ENCODE measurements around the gene EGFR.
"Not testable (repeated sequence)": the region's sequence is repeated elsewhere in the genome, so short reads cannot be mapped to it uniquely, and the experiment has no call there.

Gene EGFR

GRCh38 chr7:55152516-55152915 is 133.7 kb downstream of the EGFR start:
- DNase-seq: no peak

GRCh38 chr7:55154096-55154495 is 135.3 kb downstream of the EGFR start:
- DNase-seq: no peak

- DNase-seq: no peak
Observed at GRCh38 chr7:55155351-55156117, 136.7 kb downstream of the EGFR start.

DNA sequence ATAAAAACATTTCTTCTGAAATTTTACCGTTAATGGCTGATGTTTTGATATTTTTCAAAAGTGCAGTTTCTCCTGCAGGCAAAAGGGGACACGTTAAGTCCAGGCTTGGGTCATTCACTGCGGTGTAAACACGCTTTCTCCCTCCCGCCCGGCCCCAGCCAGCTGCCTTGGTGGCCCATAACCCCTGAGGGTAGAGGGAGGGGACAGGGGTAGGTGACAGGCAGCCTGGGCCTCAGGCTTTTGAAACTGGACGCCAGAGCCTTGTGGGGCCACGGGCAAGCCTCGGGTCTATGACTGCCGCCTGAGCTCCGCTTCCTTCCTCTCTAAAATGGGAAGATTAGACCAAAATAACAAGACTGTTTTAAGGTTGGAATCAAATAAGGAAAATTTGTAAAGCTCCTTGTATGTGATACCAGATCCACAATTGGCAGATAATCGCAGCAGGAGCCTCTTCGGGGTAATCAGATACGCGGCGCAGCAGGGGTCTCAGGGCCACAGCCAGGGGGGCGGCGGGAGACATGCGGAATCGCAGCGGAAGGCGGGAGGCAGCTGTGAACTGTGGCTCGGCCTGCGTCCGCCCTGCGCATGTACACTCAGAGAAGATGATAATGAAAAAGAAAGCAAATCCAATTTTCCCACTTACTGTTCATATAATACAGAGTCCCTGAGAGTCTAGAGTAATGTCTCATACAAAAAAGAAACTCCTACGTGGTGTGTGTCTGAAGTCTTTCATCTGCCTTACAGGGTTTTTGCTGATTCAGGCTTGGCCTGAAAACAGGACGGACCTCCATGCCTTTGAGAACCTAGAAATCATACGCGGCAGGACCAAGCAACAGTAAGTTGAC is 138.3 kb downstream of the EGFR start:
- no peak for DNase-seq

GRCh38 chr7:55157764-55158105 is 138.9 kb downstream of the EGFR start:
- DNase-seq: no peak

DNA sequence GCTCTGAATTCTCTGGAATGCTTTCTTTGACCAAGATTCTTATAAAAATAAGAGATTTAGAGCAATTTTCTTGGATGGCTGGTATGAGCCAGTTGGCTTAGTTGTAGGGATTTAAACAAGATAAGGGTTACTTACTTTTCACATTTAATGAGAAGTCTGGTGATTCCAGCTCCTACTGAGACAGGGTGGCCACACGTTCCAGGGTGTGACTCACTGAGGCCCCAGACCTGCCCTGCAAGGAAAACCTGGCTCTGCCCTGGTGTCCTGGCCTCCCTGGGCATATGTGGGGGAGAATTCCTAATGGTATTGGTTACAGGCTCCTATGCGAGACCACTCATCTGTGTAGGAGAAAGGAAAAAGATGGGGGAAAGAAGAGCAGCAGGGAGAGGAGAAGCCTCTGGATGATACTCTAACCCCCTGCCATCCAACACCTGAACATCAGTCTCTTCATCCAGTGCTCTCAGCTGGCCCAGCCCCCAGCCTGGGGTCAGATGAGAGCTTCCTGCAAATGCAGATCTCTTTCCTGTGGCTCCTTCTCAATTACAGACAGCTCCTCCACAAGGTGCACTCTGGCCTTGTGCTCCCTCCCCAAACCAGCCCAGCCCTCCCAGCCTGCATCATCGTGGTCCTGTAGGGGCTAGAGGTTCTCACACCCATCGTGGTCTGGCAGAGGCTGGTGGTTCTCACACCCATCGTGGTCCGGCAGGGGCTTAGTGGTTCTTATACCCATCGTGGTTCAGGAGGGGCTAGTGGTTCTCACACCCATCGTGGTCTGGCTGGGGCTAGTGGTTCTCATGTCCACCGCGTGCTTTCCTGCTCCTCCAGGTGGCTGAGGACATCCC is 139.9 kb downstream of the EGFR start:
- DNase-seq: no peak

GRCh38 chr7:55160539-55160938 is 141.7 kb downstream of the EGFR start:
- no peak for DNase-seq

DNA sequence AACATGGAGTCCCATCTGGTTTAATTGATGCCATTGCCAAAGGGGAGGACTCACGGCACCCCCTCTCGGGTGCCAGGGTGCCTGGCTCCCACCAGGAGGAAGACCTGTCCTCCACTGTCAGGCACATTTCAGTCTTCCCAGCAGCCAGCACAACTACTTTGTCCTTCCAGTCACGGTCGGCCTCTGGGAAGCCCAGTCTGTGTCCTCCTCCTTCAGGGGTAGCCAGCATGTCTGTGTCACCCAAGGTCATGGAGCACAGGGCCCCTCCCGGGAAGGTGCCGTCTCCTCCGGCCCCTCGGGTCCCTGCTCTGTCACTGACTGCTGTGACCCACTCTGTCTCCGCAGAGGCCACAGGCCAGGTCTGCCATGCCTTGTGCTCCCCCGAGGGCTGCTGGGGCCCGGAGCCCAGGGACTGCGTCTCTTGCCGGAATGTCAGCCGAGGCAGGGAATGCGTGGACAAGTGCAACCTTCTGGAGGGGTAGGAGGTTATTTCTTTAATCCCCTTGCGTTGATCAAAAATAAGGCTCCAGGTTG is 142.4 kb downstream of the EGFR start:
- DNase-seq: no peak

- DNase-seq: no peak
Observed at GRCh38 chr7:55162476-55162875, 143.7 kb downstream of the EGFR start.

GRCh38 chr7:55163733-55164132 is 144.9 kb downstream of the EGFR start:
- no peak for DNase-seq

DNA sequence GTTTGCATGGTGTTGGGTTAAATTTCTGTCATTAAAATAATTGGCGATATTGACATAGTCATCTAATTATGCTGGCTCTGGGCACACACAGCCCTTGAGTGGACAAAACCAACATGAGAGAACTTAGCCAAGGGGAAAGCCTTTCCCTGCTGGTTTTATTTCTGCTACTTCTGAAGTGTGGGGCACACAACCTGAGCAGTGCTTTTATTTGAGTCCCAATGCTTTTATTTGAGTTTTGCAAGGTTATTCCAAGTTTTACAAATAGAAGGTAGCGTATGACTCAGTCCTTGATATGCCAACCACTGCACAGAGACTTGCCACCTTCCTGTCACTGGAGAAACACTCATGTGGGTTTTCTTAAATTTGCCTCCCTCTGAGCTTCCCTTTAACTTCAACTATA is 145.7 kb downstream of the EGFR start:
- DNase-seq: no peak

- DNase-seq: no peak
Observed at GRCh38 chr7:55165176-55165861, 146.5 kb downstream of the EGFR start.

DNA sequence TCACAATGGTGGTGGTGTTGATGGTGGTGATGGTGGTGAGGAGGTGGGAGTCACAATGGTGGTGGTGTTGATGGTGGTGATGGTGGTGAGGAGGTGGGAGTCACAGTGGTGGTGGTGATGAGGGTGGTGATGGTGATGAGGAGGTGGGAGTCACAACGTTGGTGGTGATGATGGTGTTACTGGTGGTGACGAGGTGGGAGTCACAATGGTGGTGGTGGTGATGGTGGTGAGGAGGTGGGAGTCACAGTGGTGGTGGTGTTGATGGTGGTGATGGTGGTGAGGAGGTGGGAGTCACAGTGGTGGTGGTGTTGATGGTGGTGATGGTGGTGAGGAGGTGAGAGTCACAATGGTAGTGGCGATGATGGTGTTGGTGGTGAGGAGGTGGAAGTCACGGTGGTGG is 148.5 kb downstream of the EGFR start:
- DNase-seq: not testable (repeated sequence)

- DNase-seq: no peak
Observed at GRCh38 chr7:55170335-55171069, 151.7 kb downstream of the EGFR start.

DNA sequence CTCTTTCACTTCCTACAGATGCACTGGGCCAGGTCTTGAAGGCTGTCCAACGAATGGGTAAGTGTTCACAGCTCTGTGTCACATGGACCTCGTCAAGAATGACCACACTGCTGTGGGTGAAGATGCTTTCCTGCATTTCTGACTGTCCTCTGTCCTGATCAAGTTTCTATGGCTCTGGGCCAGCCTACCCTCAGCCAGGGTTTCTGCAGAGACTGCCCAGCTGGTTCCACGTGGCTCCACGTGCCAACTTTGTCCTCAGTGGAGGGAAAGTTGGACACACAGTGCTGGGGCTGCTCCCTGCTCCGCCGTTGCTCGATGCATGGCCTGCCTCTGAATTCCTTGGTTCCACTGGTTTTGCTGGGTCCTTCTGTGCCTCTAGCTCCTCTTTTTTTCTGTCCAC is 152.3 kb downstream of the EGFR start:
- DNase-seq: no peak

- DNase-seq: no peak
Observed at GRCh38 chr7:55172161-55172560, 153.3 kb downstream of the EGFR start.

DNA sequence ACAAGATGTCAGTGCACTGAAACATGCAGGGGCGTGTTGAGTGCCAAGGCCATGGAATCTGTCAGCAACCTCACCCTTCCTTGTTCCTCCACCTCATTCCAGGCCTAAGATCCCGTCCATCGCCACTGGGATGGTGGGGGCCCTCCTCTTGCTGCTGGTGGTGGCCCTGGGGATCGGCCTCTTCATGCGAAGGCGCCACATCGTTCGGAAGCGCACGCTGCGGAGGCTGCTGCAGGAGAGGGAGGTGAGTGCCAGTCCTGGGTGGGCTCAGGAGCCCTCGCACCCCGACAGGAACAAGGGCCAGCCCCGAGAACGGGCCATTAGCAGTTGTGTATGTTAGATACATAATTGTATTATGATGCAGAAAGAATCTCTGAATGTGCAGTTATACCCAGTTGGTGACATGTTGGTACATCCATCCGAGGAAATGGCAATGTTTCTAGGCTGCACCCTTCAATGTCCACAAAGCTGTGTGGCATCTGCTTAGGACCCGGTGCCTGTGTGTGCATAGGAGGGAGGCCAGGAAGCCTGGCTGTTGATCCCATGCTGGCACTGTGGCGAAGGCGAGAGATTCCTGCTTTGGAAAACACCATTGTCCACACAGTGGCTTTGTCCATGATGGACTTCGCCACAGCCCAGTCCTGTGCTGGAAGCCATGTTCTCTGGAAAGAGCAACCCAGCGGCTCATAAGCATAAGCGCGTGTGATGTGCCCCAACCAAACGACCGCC is 154.2 kb downstream of the EGFR start:
- no peak for DNase-seq

- DNase-seq: no peak
Observed at GRCh38 chr7:55173671-55174070, 154.9 kb downstream of the EGFR start.

- no peak for DNase-seq
Observed at GRCh38 chr7:55174456-55174855, 155.6 kb downstream of the EGFR start.

- DNase-seq: no peak
Observed at GRCh38 chr7:55174856-55175255, 156.0 kb downstream of the EGFR start.

DNA sequence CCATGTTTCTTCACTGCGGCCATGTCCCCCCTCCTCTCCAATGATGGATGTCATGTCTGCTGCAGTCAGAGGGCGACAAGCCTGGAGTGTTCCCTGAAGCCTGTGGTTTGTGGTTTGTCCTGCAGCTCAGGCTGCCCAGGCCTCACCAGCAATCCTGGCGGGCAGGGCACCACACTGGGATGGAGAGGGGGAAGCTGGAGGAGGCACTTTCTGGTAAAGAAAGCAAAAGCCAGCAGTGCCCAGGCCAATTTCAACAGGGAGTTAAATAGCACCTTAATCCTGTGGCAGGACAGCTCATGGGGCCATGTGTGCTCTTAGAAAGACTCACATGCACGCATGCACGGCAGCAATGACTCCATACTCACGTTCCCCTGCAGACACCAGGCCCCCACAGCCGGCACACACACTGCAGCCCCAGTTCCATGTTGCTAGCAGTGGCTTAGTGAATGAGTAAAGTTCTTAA is 158.3 kb downstream of the EGFR start:
- no peak for DNase-seq
